HTR-8/SVneo (cell line): ENCODE measurements around the gene PLCD1.
"Not testable (repeated sequence)": the region's sequence is repeated elsewhere in the genome, so short reads cannot be mapped to it uniquely, and the experiment has no call there.

Experiments
- DNase-seq: peaks from one replicate; pipeline ENCODE4 v3.0.0; 2011; ENCODE audit warnings: low spot score, mixed read lengths; ENCODE audit not compliant: insufficient read length
- FAIRE-seq: peaks from 2 replicates; lab custom pipeline; 2011; peaks lifted over from hg19 to GRCh38; lab: Jason Lieb, UNC

The PLCD1 gene

DNA sequence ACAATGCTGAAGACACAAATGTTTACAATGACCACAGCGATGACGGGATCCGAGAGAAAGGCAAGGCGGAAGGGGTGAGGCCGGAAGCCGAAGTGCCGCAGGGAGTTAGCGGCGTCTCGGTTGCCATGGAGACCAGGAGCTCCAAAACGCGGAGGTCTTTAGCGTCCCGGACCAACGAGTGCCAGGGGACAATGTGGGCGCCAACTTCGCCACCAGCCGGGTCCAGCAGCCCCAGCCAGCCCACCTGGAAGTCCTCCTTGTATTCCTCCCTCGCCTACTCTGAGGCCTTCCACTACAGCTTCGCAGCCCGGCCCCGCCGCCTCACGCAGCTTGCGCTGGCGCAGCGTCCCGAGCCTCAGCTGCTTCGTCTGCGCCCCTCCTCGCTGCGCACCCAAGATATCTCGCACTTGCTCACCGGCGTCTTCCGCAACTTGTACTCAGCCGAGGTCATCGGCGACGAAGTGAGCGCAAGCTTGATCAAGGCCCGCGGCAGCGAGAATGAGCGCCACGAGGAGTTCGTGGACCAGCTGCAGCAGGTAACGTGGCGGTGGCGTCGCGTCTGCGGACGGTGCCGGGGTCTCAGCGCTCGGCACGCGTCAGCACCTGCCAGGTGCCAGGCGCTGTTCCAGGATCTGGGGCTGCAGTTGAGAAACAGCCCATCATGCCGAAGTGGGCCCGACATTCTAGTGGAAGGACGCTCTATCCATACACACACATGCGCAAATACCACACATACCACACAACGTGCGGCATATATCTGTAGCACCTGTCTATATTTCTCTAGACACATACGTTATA is 9.9 kb upstream of the PLCD1 start, which contains the start of gene DLEC1:
Gene DLEC1, plus strand, starts transcription at position 108 of the 798 bp plus-strand sequence. Its CDS starts 18 bp downstream, at position 126.
- DNase-seq: no peak
- no peak for FAIRE-seq

- no peak for FAIRE-seq
Measured at GRCh38 chr3:38038447-38038911, 9.0 kb upstream of the PLCD1 start.

DNA sequence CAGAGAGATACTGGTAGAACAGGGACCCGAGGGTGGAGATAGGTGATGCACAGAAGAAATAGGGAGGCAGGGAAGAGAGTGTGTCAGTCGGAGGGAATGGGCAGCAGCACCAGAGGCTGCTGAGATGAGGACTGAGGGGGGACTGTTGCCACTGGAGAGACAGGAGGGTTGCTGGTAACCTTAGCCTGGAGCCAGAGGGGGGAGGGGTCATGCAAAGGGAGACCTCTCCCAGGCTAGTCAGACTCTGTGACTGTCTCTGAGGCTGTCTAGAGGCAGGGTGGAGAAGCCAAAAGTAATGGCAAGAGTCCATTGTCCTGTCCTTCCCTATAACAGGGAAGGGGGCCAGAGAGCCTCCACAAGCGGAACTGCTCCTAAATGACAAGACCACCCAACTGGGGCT is 7.5 kb upstream of the PLCD1 start:
- FAIRE-seq (no peak), DNase-seq (no peak)

More at GRCh38 chr3:38038447-38038911, 9.0 kb upstream of the PLCD1 start:
- DNase-seq: no peak

- no peak for FAIRE-seq
Measured at GRCh38 chr3:38036286-38036685, 6.8 kb upstream of the PLCD1 start.

DNA sequence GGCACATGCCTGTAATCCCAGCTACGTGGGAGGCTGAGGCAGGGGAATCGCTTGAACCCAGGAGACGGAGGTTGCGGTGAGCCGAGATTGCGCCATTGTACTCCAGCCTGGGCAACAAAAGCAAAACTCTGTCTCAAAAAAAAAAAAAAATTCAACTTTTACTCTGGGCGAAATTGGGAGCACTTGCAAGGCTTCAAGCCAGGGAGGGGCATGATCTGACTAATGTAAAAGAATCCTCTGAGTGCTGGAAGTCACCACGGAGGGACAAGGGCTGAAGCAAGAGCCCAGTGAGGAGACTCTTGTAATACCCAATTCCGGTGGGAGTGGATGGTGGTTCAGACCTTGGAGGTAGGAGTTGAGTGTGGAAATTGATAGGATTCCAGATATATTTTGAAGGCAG is 4.9 kb upstream of the PLCD1 start:
- not testable (repeated sequence) for FAIRE-seq, DNase-seq

More at GRCh38 chr3:38036286-38036685, 6.8 kb upstream of the PLCD1 start:
- DNase-seq: no peak

DNA sequence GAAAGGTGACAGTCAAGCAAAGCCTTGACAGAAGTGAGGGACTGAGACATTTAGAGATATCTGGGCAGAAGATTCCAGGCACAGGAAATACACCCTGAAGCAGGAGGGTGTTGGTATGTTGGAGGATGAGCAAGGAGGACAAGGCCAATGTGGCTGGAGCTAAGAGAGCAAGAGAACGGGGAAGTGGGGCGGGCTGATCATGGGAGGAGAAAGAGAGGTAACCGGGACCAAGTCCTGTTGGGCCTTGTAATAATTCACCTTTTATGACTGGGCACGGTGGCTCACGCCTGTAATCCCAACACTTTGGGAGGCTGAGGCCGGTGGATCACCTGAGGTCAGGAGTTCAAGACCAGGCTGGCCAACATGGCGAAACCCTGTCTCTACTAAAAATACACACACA is 4.1 kb upstream of the PLCD1 start:
- DNase-seq, FAIRE-seq: not testable (repeated sequence)

DNA sequence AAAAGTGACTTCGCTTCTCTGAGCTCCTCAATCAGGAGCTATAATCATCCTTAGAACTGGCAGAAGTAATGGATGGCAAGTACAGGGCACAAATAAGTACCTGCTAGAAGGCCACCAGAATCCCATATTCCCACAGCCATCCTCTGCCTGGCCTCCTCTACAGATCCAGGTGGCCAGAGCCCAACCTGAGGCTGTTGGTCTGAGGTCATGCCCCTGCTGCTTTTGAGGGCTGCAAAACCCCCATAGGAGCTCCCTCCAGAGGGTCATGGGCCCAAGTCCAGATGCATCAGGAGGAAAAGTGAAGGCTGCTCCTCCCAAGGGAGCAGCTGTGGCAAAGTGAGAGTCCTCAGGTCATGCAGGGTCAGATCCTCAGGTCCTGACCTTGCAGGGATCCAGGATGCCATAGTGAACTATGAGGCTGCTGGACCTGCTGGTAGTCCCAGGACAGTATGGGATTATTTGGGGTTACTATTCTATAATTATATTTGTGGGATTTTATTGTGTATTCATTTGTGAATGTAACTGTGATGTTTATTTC is 3.0 kb upstream of the PLCD1 start:
- no peak for DNase-seq
- FAIRE-seq: no peak

GRCh38 chr3:38031022-38031994 is 1.9 kb upstream of the PLCD1 start:
- DNase-seq (peak; percentile 67), FAIRE-seq (no peak)

DNA sequence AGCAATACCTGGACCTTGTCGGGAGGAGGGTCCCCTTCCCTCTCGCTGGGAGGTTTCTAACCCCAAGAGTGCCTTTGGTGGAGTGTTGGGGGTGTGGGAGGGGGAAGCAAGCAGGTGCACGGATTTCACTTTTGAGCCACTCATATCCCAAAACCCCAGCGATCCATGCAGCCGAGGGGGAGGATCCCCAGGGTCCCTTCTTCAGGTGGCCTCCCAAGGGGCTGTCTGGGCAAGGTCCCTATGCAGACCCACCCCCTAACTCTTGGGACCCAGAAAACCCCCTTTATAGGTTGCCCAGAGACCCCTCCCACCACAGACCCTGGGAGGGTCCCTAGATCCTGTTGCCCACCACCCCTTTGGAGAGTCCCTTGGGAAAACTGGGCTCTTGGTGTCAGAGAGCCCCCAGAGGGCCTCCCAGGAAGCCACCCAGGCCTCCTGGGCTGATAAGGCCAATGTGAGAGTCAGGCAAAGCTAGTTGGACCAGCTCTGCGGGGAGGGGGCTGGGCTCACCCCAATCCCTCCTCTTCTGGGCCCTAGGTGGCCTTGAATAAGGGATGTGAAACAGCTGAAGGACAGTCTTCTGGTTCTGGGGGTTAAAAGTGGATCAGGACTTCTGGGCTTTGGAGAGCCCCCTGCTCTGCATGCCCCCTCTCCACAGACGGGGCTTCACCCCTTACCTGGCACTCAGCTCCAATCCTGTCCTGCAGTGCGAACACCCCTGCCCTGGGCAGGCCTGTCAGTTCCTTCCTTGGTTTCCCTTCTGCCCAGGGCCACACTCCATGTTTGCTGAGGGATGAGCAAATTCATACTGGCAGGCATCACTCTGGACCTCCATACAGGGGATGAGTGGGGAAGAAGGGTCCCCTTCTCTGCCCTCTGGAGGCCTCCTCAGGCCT is 932 bp upstream of the PLCD1 start:
- FAIRE-seq (no peak), DNase-seq (no peak)

DNA sequence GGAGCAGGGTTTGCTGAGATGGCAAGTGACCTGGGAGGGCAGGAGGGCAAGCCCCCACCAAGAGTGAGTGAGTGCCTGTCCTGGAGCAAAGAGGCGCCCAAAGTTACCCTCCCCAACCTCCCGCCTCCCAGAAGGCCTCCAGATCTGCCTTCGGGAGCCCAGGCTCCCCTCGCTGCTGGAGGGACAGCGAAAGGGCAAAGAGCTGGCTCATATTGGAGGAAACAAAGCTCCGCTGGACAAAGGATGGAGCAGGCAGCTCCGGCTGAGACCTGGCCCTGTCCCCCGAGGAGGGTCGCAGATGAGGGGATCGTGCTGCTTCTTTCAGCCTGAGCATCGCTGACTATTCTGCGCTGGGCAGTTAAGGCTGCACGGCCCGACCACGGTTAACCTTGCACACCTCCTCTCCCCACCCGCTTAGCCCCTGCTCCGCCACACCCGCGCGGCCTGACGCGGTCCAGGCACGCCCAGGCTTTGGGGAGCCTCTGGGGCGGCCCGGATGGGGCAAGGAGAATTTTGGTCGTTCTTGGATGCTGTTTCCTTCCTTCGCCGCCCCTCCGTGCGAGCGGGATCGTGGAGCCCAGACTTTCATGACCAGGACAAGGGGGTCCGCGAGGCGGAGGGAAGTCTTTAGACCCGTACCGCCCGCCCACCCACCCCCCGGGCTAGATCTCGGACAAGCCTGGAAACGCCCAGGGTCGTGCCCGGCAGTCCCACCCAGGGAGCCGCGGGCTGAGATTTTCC is 651 bp downstream of the PLCD1 start:
- no peak for FAIRE-seq
- no peak for DNase-seq

DNA sequence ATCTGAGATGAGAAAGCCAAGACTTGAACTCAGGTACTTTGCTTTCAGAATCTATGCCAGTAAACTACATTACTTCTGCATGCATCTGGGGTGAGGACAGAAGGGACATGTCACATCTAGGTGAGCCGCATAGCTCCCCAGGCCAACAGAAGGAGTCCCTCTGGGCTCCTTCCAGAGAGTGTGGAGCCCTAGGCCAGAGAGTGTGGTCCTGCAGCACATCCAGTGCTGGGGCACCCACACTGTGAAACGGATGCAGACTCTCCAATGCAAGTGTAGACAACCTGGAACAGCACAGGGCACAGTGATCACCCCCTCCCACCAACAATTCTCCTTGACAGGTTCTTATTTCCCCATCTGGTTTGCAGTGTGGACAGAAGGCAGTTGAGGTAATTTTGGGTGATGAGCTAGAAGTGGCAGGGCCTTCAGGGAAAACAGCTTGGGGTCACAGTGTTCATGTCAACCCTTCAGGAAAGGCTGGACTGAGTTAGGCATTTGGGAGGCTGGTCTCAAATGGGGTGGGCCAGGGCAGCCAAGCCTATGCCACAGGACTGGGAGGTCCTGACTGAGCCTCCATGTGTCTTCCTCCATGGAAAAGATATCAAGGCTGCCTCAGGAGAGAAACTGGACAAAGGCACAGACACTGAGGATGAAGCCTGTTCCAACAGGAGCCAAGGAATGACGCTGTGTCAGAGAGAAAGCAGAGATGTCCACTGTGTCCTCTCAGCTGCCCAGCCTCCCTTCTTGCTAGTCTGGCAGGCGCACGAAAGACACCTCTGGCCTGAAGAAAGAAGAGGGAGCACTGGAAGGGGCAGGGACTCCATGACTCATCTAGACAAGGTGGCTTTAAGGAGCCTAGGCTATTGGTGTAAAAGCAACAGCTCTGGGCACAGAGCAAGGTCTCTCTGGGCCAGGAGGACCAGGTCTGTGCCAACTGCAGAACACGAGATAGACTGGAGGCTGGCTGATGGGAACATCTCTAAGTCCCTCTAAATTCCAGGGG is 1.7 kb downstream of the PLCD1 start:
- FAIRE-seq (no peak), DNase-seq (no peak)

GRCh38 chr3:38026856-38027255 is 2.6 kb downstream of the PLCD1 start:
- DNase-seq (no peak), FAIRE-seq (no peak)

DNA sequence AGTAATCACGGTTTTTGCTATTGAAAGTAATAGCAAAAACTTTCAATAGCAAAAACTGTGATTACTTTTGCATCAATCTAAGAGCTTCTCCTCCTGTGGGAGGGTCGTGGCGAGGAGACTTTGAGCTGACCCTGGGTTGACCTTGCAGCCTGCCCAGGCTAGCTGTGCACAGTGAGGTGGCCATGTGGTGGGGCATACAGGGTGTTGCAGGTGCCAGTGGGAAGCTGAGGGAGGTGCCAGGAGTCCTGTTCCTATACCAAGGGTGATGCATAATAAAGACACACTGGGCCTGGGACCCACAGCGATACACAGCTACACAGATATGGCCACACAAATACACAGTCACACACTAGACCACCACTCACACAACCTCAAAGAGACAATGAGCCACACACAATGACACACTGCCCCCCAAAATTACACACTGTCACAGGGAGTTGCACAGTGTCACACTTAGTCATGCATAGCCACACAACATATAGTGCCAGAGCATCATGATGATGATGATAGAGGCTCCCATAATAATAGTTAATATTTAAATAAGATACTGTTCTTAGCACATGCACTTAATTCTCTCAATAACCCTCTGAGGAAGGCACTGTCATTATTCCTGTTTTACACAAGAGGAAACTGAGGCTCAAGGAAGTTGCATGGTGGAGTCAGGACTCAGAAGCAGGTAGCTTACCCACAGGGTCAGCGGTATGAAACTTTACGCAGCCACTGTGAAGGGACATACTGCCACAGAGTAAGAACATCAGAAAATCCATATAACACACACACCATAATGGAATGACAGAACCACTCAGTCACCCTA is 6.3 kb downstream of the PLCD1 start:
- FAIRE-seq: no peak
- DNase-seq: no peak

- no peak for FAIRE-seq
Measured at GRCh38 chr3:38022301-38022700, 7.1 kb downstream of the PLCD1 start.

DNA sequence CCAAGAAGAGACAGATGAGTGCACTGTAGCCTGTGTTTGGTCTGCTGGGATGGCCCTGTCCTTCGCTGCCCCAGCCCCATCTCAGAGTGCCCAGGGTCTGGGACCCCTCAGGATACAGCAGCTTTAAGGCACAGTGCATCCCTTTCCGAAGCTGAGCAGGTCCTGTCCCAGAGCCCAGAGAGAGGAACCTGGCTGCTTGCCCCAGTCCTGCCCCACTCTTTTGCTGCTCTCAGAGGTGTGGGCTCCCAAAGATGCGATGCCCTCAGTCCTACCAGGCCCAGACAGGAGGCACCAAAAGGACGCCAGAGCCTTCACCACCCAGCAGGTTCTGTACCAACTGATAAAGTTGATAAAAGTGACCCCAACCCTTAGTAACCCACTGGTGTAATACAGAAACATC is 8.2 kb downstream of the PLCD1 start:
- DNase-seq: no peak
- FAIRE-seq: no peak

More at GRCh38 chr3:38022301-38022700, 7.1 kb downstream of the PLCD1 start:
- DNase-seq: no peak

DNA sequence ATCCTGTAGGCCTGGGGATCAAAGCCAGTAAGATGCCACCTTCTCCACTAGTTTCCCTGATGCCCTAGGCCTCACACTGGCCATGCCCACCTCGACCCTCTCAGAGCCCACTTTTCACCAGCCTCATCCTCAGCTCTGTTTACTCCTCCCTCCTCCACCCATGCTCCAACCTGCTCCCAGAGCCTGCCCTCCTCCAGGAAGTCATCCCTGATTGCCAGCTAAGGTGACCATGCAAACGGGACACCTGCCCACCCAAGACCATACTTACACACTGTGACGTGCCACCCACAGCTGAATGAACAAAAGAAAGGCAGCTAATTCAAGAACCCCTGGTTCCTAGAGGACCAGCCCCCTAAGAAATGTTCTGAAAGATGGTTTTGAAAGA is 9.1 kb downstream of the PLCD1 start:
- FAIRE-seq: no peak

More for the DNA sequence above, 9.1 kb downstream of the PLCD1 start:
- DNase-seq: no peak
